ENCODE results near the gene PDE6D.

The PDE6D gene

DNA sequence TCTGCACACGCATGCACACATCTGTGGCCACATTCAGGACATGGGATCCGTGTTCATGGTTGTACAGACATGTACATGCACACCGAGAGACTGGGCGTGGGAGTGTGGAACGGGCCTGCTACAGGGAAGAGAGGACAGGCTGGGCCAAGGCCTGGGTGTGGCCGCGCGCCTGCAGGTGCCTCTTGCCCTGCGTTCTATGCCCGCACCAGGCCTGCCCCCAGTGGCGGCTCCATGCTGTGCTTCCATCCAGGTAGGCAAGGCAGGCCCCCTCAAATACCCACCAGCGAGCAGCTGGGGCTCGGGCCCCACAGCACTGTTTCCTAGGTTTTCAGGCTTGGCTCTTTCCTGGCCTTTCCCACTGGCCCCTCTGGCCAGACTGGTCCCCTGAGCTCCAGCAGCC lies 88.2 kb downstream of the PDE6D start:
- no peaks in the 10 kb centered on the region for H3K27me3 ChIP-seq (ENCODE audit: insufficient read depth, poor library complexity, severe bottlenecking)
- TF ChIP-seq, protein P1, sequence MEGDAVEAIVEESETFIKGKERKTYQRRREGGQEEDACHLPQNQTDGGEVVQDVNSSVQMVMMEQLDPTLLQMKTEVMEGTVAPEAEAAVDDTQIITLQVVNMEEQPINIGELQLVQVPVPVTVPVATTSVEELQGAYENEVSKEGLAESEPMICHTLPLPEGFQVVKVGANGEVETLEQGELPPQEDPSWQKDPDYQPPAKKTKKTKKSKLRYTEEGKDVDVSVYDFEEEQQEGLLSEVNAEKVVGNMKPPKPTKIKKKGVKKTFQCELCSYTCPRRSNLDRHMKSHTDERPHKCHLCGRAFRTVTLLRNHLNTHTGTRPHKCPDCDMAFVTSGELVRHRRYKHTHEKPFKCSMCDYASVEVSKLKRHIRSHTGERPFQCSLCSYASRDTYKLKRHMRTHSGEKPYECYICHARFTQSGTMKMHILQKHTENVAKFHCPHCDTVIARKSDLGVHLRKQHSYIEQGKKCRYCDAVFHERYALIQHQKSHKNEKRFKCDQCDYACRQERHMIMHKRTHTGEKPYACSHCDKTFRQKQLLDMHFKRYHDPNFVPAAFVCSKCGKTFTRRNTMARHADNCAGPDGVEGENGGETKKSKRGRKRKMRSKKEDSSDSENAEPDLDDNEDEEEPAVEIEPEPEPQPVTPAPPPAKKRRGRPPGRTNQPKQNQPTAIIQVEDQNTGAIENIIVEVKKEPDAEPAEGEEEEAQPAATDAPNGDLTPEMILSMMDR (IDR thresholded peaks at IDR 0.05; ENCODE audit: poor library complexity, severe bottlenecking) = no peak
- no peak overlapping the region for H3K27ac ChIP-seq (ENCODE audit: poor library complexity, severe bottlenecking)
- no peak for DNase-seq (ENCODE audit: low spot score)
- H3K4me1 ChIP-seq (ENCODE audit: insufficient read depth, poor library complexity, severe bottlenecking) = no peaks in the 10 kb centered on the region
- H3K36me3 ChIP-seq (ENCODE audit: low read depth) = no peaks in the 10 kb centered on the region
- no peaks in the 10 kb centered on the region for H3K9me3 ChIP-seq (ENCODE audit: severe bottlenecking)
- no peak overlapping the region for H3K4me3 ChIP-seq (ENCODE audit: severe bottlenecking)
- no peak for ATAC-seq (ENCODE audit: low read depth)

DNA sequence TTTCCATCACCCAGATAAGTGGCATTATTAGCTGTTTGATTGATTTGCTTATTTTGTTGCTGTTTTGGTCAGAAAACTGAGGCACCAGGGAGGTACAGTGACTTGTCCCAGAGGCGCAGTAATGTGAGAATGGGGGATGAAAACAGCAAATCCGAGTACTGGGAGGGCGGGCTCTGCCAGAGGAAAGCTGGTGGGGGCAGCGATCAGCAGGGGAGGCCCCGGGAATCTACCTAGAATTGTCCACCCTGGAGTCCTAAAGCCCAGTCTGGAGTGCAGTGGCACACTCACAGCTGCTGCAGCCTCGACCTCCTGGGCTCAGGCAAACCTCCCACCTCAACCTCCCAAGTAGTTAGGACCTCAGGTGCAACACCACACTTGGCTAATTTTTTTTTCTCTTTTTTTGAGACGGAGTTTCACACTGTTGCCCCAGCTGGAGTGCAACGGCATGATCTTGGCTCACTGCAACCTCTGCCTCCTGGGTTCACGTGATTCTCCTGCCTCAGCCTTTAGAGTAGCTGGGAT lies 89.8 kb downstream of the PDE6D start:
- no peaks in the 10 kb centered on the region for H3K27me3 ChIP-seq (ENCODE audit: insufficient read depth, poor library complexity, severe bottlenecking)
- no peak for ATAC-seq (ENCODE audit: low read depth)
- no peaks in the 10 kb centered on the region for H3K9me3 ChIP-seq (ENCODE audit: severe bottlenecking)
- DNase-seq (ENCODE audit: low spot score) = no peak
- H3K27ac ChIP-seq (ENCODE audit: poor library complexity, severe bottlenecking) = no peak overlapping the region
- H3K4me3 ChIP-seq (ENCODE audit: severe bottlenecking) = no peak overlapping the region
- TF ChIP-seq, protein P1 (IDR thresholded peaks at IDR 0.05; ENCODE audit: poor library complexity, severe bottlenecking) = no peak
- no peaks in the 10 kb centered on the region for H3K36me3 ChIP-seq (ENCODE audit: low read depth)
- H3K4me1 ChIP-seq (ENCODE audit: insufficient read depth, poor library complexity, severe bottlenecking) = no peaks in the 10 kb centered on the region

DNA sequence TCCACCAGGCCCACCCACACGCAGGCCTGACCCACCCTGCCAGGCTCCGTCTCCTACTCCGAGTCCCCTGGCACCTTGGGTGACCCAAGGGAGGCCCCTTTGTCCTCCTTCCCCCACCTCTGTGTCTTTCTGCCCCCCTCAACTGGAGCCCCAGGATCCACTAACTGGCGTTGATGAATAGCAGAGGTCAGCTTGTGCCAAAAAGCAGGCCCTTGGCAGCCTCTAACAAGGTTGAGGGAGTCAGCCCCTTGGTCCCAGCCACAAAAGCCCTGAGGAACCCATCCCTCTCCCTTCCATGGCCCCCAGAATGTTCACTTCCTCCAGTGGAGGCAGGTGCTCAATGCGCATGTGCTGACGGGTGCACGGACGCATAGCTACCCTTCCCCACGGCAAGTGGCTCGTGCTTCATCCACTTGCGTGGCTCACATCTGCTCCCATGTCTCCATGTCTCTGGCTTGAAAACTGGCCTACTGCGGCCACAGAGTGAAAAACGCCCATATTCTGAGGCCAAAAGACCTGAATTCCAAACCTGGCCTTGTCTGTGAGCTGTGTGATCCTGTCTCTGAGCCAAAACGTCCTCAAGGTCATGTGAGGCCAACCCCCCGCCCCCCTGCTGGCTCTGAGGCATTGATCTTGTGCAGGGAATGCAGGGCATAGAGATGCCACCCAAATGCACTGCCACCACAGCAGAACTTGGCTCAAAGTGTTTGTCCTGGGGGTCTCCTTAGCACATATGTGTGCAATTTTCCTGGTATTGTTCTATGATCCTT lies 91.8 kb downstream of the PDE6D start:
- DNase-seq (ENCODE audit: low spot score) = no peak
- H3K9me3 ChIP-seq (ENCODE audit: severe bottlenecking) = no peaks in the 10 kb centered on the region
- H3K4me3 ChIP-seq (ENCODE audit: severe bottlenecking) = no peak overlapping the region
- no peaks in the 10 kb centered on the region for H3K27me3 ChIP-seq (ENCODE audit: insufficient read depth, poor library complexity, severe bottlenecking)
- TF ChIP-seq, protein P1 (IDR thresholded peaks at IDR 0.05; ENCODE audit: poor library complexity, severe bottlenecking) = no peak
- H3K36me3 ChIP-seq (ENCODE audit: low read depth) = no peaks in the 10 kb centered on the region
- ATAC-seq (ENCODE audit: low read depth) = no peak
- no peaks in the 10 kb centered on the region for H3K4me1 ChIP-seq (ENCODE audit: insufficient read depth, poor library complexity, severe bottlenecking)
- H3K27ac ChIP-seq (ENCODE audit: poor library complexity, severe bottlenecking) = no peak overlapping the region

DNA sequence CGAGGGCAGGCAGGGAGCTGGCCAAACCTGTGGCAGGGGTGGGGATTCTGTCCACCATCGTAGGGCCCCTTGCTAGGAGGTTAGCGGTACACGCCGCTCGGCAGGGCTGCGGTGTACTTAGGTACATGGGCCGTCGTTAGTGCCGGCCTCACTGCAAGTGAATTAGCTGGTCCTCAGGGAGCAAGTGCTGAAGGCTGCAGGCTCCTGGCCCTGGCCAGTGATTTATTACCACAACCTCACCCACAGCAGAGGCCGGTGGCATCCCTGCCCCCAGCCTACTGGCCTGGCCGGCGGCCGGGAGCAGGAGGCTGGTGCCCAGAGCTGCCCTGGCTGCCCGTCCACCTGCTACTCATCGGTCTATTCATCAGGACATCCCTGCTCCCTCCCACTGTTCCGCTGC lies 92.4 kb downstream of the PDE6D start:
- Histone ChIP-seq H3K36me3 (ENCODE audit: low read depth) (no peaks in the 10 kb centered on the region), H3K4me3 (ENCODE audit: severe bottlenecking) (no peak overlapping the region), H3K27me3 (ENCODE audit: insufficient read depth, poor library complexity, severe bottlenecking) (no peaks in the 10 kb centered on the region), H3K27ac (ENCODE audit: poor library complexity, severe bottlenecking) (no peak overlapping the region), H3K4me1 (ENCODE audit: insufficient read depth, poor library complexity, severe bottlenecking) (no peaks in the 10 kb centered on the region), H3K9me3 (ENCODE audit: severe bottlenecking) (no peaks in the 10 kb centered on the region)
- ATAC-seq (ENCODE audit: low read depth) (no peak), DNase-seq (ENCODE audit: low spot score) (no peak)
- TF ChIP-seq, protein P1 (IDR thresholded peaks at IDR 0.05; ENCODE audit: poor library complexity, severe bottlenecking) = no peak

DNA sequence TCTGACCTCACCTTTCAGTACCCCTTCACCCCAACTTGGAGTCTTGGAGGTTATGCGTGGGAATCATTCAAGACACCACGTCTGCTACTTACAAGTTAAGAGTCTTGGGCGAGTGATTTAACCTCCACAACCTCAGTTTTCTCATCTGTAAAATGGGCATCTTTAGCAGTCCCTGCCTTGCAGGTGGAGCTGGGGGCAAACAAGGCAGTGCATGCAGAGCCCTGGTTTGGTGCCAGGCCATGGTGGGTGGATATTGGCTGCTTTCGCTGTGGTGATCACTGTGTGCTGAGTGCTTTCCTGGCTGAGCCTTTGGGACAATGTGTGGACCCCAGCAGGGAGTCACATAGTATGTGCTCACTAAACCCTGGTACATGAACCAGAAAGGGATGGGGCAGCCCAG lies 93.1 kb downstream of the PDE6D start:
- TF ChIP-seq, protein P1 (IDR thresholded peaks at IDR 0.05; ENCODE audit: poor library complexity, severe bottlenecking) = no peak
- H3K27ac ChIP-seq (ENCODE audit: poor library complexity, severe bottlenecking) = no peak overlapping the region
- DNase-seq (ENCODE audit: low spot score) = no peak
- ATAC-seq (ENCODE audit: low read depth) = no peak
- no peaks in the 10 kb centered on the region for H3K4me1 ChIP-seq (ENCODE audit: insufficient read depth, poor library complexity, severe bottlenecking)
- no peaks in the 10 kb centered on the region for H3K27me3 ChIP-seq (ENCODE audit: insufficient read depth, poor library complexity, severe bottlenecking)
- H3K9me3 ChIP-seq (ENCODE audit: severe bottlenecking) = no peaks in the 10 kb centered on the region
- H3K36me3 ChIP-seq (ENCODE audit: low read depth) = no peaks in the 10 kb centered on the region
- no peak overlapping the region for H3K4me3 ChIP-seq (ENCODE audit: severe bottlenecking)

Data from RWPE2 (cell line).